PC-3 (cell line): ENCODE measurements around the gene HSPB1. TPM values are rescaled to one million over a fixed set of nuclear protein-coding genes. Genes with fewer than 3 reads are reported as not detected.

ENCODE experiments used
- ATAC-seq: fragments of 200-7000 bp; cut with Tn5 transposase; 2 replicates; pipeline ENCODE4 v1.9.1; 2020; ENCODE audit warnings: mild to moderate bottlenecking, moderate library complexity
- BruUV-seq: library from RNA; stranded (reverse); fragments of 400-500 nt; replicated peaks from 2 replicates; lab custom pipeline; 2021; lab: Mats Ljungman, UMichigan
- CTCF ChIA-PET: fragments of 300-600 bp; sonication (Branson Sonifier 250); formaldehyde crosslinking; loops from one replicate; lab custom pipeline; 2022; ENCODE audit warnings: antibody characterized with exemption; lab: Charles Lee
- POLR2A ChIA-PET: fragments of 300-600 bp; sonication (Branson Sonifier 250); formaldehyde crosslinking; loops from one replicate; lab custom pipeline; 2022; ENCODE audit warnings: antibody characterized with exemption; ENCODE audit not compliant: unreplicated experiment; lab: Charles Lee
- DNase-seq: peaks from one replicate; pipeline ENCODE4 v3.0.0-alpha.2; 2015
- H2AFZ ChIP-seq: fragments of 300-600 bp; sonication (generic); 2 replicates; pipeline ENCODE4 v1.6.0; 2016; ENCODE audit warnings: antibody characterized with exemption, low read length
- H3F3A ChIP-seq: fragments of 300-600 bp; sonication (generic); one replicate; pipeline ENCODE4 v1.6.0; 2017; ENCODE audit warnings: antibody characterized with exemption, low read length, control low read depth, mild to moderate bottlenecking; ENCODE audit not compliant: unreplicated experiment
- H3K27ac ChIP-seq: fragments of 300-600 bp; sonication (generic); 2 replicates; pipeline ENCODE4 v1.5.1; 2016; ENCODE audit warnings: mild to moderate bottlenecking, low read length
- H3K27me3 ChIP-seq: fragments of 300-600 bp; sonication (generic); 2 replicates; pipeline ENCODE4 v1.6.1; 2016; ENCODE audit warnings: low read length, mixed read lengths
- H3K36me3 ChIP-seq: fragments of 300-600 bp; sonication (generic); 2 replicates; pipeline ENCODE4 v1.6.1; 2016; ENCODE audit warnings: low read depth, mixed run types, low read length, mixed read lengths
- H3K4me1 ChIP-seq: fragments of 300-600 bp; sonication (generic); 2 replicates; pipeline ENCODE4 v1.5.1; 2016; ENCODE audit warnings: low read length; ENCODE audit not compliant: insufficient read depth
- H3K4me2 ChIP-seq: fragments of 300-600 bp; sonication (generic); 2 replicates; pipeline ENCODE4 v1.6.0; 2016; ENCODE audit warnings: low read length
- H3K4me3 ChIP-seq: fragments of 300-600 bp; sonication (generic); 2 replicates; pipeline ENCODE4 v1.5.1; 2016; ENCODE audit warnings: mild to moderate bottlenecking, low read length, mixed read lengths
- H3K79me2 ChIP-seq: fragments of 300-600 bp; sonication (generic); 2 replicates; pipeline ENCODE4 v1.6.1; 2017; ENCODE audit warnings: low read length, mixed read lengths
- H3K9ac ChIP-seq: fragments of 300-600 bp; sonication (generic); 2 replicates; pipeline ENCODE4 v1.6.0; 2016; ENCODE audit warnings: mild to moderate bottlenecking, low read length
- H3K9me2 ChIP-seq: fragments of 300-600 bp; sonication (generic); replicated peaks from 2 replicates; pipeline ENCODE4 v1.6.1; 2016; ENCODE audit warnings: mixed run types, low read length, mixed read lengths
- H3K9me3 ChIP-seq: fragments of 300-600 bp; sonication (generic); 2 replicates; pipeline ENCODE4 v1.6.1; 2016; ENCODE audit warnings: low read length, mixed read lengths
- H4K20me1 ChIP-seq: fragments of 300-600 bp; sonication (generic); 2 replicates; pipeline ENCODE4 v1.6.1; 2016; ENCODE audit warnings: low read length, mixed read lengths
- CTCF ChIP-seq: fragments of 300-600 bp; sonication (generic); conservative IDR thresholded peaks from 2 replicates; pipeline ENCODE4 v1.5.1; 2017; ENCODE audit warnings: antibody characterized with exemption, low read depth, mild to moderate bottlenecking, low read length
- EZH2 ChIP-seq: fragments of 300-600 bp; sonication (generic); IDR thresholded peaks from one replicate; pipeline ENCODE4 v1.6.1; 2017; ENCODE audit warnings: antibody characterized with exemption, mild to moderate bottlenecking, low read length; ENCODE audit not compliant: unreplicated experiment
- EZH2phosphoT487 ChIP-seq: fragments of 300-600 bp; sonication (generic); IDR thresholded peaks from 2 replicates; pipeline ENCODE4 v1.6.1; 2018; ENCODE audit warnings: mild to moderate bottlenecking, antibody characterized with exemption, low read length, borderline replicate concordance
- intact Hi-C: fragments of 100-400 bp; cut with micrococcal nuclease; formaldehyde crosslinking; loops from 2 replicates; pipeline ENCODE4 v1.9.0; 2023
- total RNA-seq: library from RNA; depleted of rRNA; stranded (reverse); fragments of >200 nt; gene quantifications from 2 replicates; pipeline ENCODE4 v1.2.3, GENCODE V29; 2014

HSPB1 gene
- total RNA-seq, 1 experiment from 2014 or later, result 166 TPM

GRCh38 chr7:76293407-76293901 is 9.0 kb upstream of the HSPB1 start:
- no peaks in the 10 kb centered on the region for H3K36me3 ChIP-seq
- H3K27me3 ChIP-seq, result no peaks in the 10 kb centered on the region
- peak; percentile 47 for DNase-seq
- H3K27ac ChIP-seq, result peak overlapping the region; percentile 88
- no peak overlapping the region for H3K4me3 ChIP-seq
- H3F3A ChIP-seq, result no peaks in the 10 kb centered on the region
- peaks cover 42% of the 10 kb centered on the region for H3K4me1 ChIP-seq
- no TSS peak for BruUV-seq
- no peaks in the 10 kb centered on the region for H4K20me1 ChIP-seq
- no peak overlapping the region for H3K4me2 ChIP-seq
- H3K79me2 ChIP-seq, result no peaks in the 10 kb centered on the region
- no peaks in the 10 kb centered on the region for H3K9me2 ChIP-seq
- ChIA-PET POLR2A (no interaction called here), CTCF (no interaction called here)
- no peak overlapping the region for H2AFZ ChIP-seq
- TF ChIP-seq CTCF, result no peak
- no peak for TF ChIP-seq EZH2phosphoT487
- TF ChIP-seq EZH2, result no peak
- intact Hi-C loops, result no loop called here
- no peak for ATAC-seq
- H3K9me3 ChIP-seq, result no peaks in the 10 kb centered on the region
- no peak overlapping the region for H3K9ac ChIP-seq

GRCh38 chr7:76294344-76295024 is 8.0 kb upstream of the HSPB1 start:
- Histone ChIP-seq H3K36me3 (no peaks in the 10 kb centered on the region), H3K27me3 (no peaks in the 10 kb centered on the region), H3K9me3 (no peaks in the 10 kb centered on the region), H3K79me2 (no peaks in the 10 kb centered on the region), H4K20me1 (no peaks in the 10 kb centered on the region), H3K9me2 (no peaks in the 10 kb centered on the region), H3K9ac (peak overlapping the region; percentile 59), H2AFZ (peak overlapping the region; percentile 67), H3K4me1 (peaks cover 42% of the 10 kb centered on the region), H3K4me2 (peak overlapping the region; percentile 73), H3K27ac (peak overlapping the region; percentile 88), H3F3A (no peaks in the 10 kb centered on the region), H3K4me3 (peak overlapping the region; percentile 41; the same call in 1 of the 2 replicates)
- CTCF ChIA-PET, result interaction anchor here (0.6 to 1.0 kb wide), 2 partner anchors 19 to 23 kb away, joined by 3 to 8 read pairs; no protein-coding TSS in a partner anchor
- POLR2A ChIA-PET, result interaction anchor here (0.6 to 1.0 kb wide), 5 partner anchors 19 to 611 kb away, joined by 3 to 9 read pairs (median 3); no protein-coding TSS in a partner anchor
- ATAC-seq (peak; percentile 68), DNase-seq (peak; percentile 92)
- BruUV-seq, result TSS peak; percentile 96
- TF ChIP-seq EZH2phosphoT487, result no peak
- intact Hi-C loops, result loop anchor here (1.0 kb wide), 1 partner anchor 8 kb away; the partner anchor contains the start of gene HSPB1

GRCh38 chr7:76296743-76297740 is 5.4 kb upstream of the HSPB1 start:
- Histone ChIP-seq H3K27me3 (no peaks in the 10 kb centered on the region), H3F3A (no peaks in the 10 kb centered on the region), H2AFZ (peak overlapping the region; percentile 18; the same call in 1 of the 2 replicates), H3K4me1 (peaks cover 42% of the 10 kb centered on the region), H3K9me3 (no peaks in the 10 kb centered on the region), H3K36me3 (no peaks in the 10 kb centered on the region), H4K20me1 (no peaks in the 10 kb centered on the region), H3K79me2 (no peaks in the 10 kb centered on the region), H3K4me3 (no peak overlapping the region), H3K9me2 (no peaks in the 10 kb centered on the region), H3K27ac (no peak overlapping the region), H3K4me2 (no peak overlapping the region), H3K9ac (no peak overlapping the region)
- ChIA-PET POLR2A (no interaction called here), CTCF (no interaction called here)
- intact Hi-C loops, result no loop called here
- DNase-seq (peak; percentile 59), ATAC-seq (no peak)
- no peak for TF ChIP-seq CTCF
- TF ChIP-seq EZH2phosphoT487, result no peak
- no peak for TF ChIP-seq EZH2
- no TSS peak for BruUV-seq
